HG02852 (cell line): Measurements from ENCODE around the gene ZNF234.
"Not testable (repeated sequence)": the region's sequence is repeated elsewhere in the genome, so short reads cannot be mapped to it uniquely, and the experiment has no call there.

ENCODE experiments used
- ATAC-seq: cut with Tn5 transposase; IDR thresholded peaks from one replicate; pipeline ENCODE4 v1.9.1; 2021; ENCODE audit warnings: mild to moderate bottlenecking, moderate library complexity; ENCODE audit not compliant: unreplicated experiment

The ZNF234 gene

GRCh38 chr19:44141191-44142058 lies at the start of gene ZNF234:
TSS of gene ZNF234 (plus strand) at chr19:44141554. CDS start at chr19:44144633, 3,079 bp downstream.
- peak; percentile 85 for ATAC-seq

- no peak for ATAC-seq
Observed at GRCh38 chr19:44092108-44092507, 49.2 kb upstream of the ZNF234 start.

- ATAC-seq = peak; percentile 86
Observed at GRCh38 chr19:44093931-44094765, 47.2 kb upstream of the ZNF234 start, which contains the start of gene ZNF224. TSS of gene ZNF224 (plus strand) at chr19:44094361. CDS start at chr19:44097874, 3,513 bp downstream.

- ATAC-seq = no peak
Observed at GRCh38 chr19:44107751-44108150, 33.6 kb upstream of the ZNF234 start.

GRCh38 chr19:44109458-44109857 lies 31.9 kb upstream of the ZNF234 start:
- no peak for ATAC-seq

- ATAC-seq = no peak
Observed at GRCh38 chr19:44111910-44112463, 29.4 kb upstream of the ZNF234 start.

GRCh38 chr19:44112802-44113137 lies 28.6 kb upstream of the ZNF234 start:
- ATAC-seq = peak; percentile 6

GRCh38 chr19:44113138-44113783 lies 28.1 kb upstream of the ZNF234 start, which contains the start of gene ZNF225:
TSS of gene ZNF225 (plus strand) at chr19:44113399. CDS start at chr19:44115828, 2,429 bp downstream.
- ATAC-seq = peak; percentile 93

- ATAC-seq = peak; percentile 3
Observed at GRCh38 chr19:44113784-44114390, 27.5 kb upstream of the ZNF234 start.

GRCh38 chr19:44121162-44121561 lies 20.2 kb upstream of the ZNF234 start:
- not testable (repeated sequence) for ATAC-seq

GRCh38 chr19:44131955-44132354 lies 9.4 kb upstream of the ZNF234 start:
- no peak for ATAC-seq

- ATAC-seq = no peak
Observed at GRCh38 chr19:44142059-44142433, 692 bp downstream of the ZNF234 start.

- ATAC-seq = no peak
Observed at GRCh38 chr19:44149776-44150175, 8.4 kb downstream of the ZNF234 start.

- ATAC-seq = no peak
Observed at GRCh38 chr19:44151491-44151890, 10.1 kb downstream of the ZNF234 start.

GRCh38 chr19:44156475-44156874 lies 15.1 kb downstream of the ZNF234 start:
- no peak for ATAC-seq

- ATAC-seq = no peak
Observed at GRCh38 chr19:44163789-44164188, 22.4 kb downstream of the ZNF234 start.

GRCh38 chr19:44164327-44164672 lies 22.9 kb downstream of the ZNF234 start:
- ATAC-seq = no peak

GRCh38 chr19:44164673-44165512 lies 23.5 kb downstream of the ZNF234 start, which contains the start of gene ZNF226:
TSS of gene ZNF226 (plus strand) at chr19:44165100. CDS start at chr19:44170081, 4,981 bp downstream.
- peak; percentile 87 for ATAC-seq

- ATAC-seq = not testable (repeated sequence)
Observed at GRCh38 chr19:44170660-44171059, 29.3 kb downstream of the ZNF234 start.
